HG02943 (cell line): ENCODE measurements around the gene ARHGAP15.
A peak's percentile ranks its signal among the peaks of the same experiment; 100 is the strongest.

Experiments used
- ATAC-seq: cut with Tn5 transposase; IDR thresholded peaks from one replicate; pipeline ENCODE4 v1.9.1; 2021; ENCODE audit warnings: mild to moderate bottlenecking, low read depth, moderate library complexity; ENCODE audit not compliant: unreplicated experiment

Gene ARHGAP15

GRCh38 chr2:143726151-143726845 is 597.1 kb downstream of the ARHGAP15 start:
- ATAC-seq, result no peak

GRCh38 chr2:143728498-143728897 is 599.3 kb downstream of the ARHGAP15 start:
- no peak for ATAC-seq

GRCh38 chr2:143729296-143729814 is 600.1 kb downstream of the ARHGAP15 start:
- no peak for ATAC-seq

GRCh38 chr2:143730155-143730952 is 601.1 kb downstream of the ARHGAP15 start:
- ATAC-seq, result peak; percentile 74

- peak; percentile 34 for ATAC-seq
These were observed 601.7 kb downstream of the ARHGAP15 start for GRCh38 chr2:143730953-143731260.

GRCh38 chr2:143732076-143732475 is 602.9 kb downstream of the ARHGAP15 start:
- no peak for ATAC-seq

GRCh38 chr2:143732871-143733270 is 603.7 kb downstream of the ARHGAP15 start:
- no peak for ATAC-seq

GRCh38 chr2:143734507-143734906 is 605.3 kb downstream of the ARHGAP15 start:
- ATAC-seq, result no peak

GRCh38 chr2:143736904-143737303 is 607.7 kb downstream of the ARHGAP15 start:
- ATAC-seq, result no peak

- no peak for ATAC-seq
These were observed 611.2 kb downstream of the ARHGAP15 start for GRCh38 chr2:143740431-143740830.

- ATAC-seq, result no peak
These were observed 612.0 kb downstream of the ARHGAP15 start for GRCh38 chr2:143741205-143741604.

- ATAC-seq, result no peak
These were observed 613.4 kb downstream of the ARHGAP15 start for GRCh38 chr2:143742581-143742980.

GRCh38 chr2:143744114-143744513 is 614.9 kb downstream of the ARHGAP15 start:
- no peak for ATAC-seq

GRCh38 chr2:143745060-143745459 is 615.8 kb downstream of the ARHGAP15 start:
- ATAC-seq, result no peak

GRCh38 chr2:143754742-143755141 is 625.5 kb downstream of the ARHGAP15 start:
- no peak for ATAC-seq

GRCh38 chr2:143758629-143759330 is 629.6 kb downstream of the ARHGAP15 start:
- no peak for ATAC-seq

GRCh38 chr2:143759455-143759854 is 630.2 kb downstream of the ARHGAP15 start:
- no peak for ATAC-seq

- no peak for ATAC-seq
These were observed 633.1 kb downstream of the ARHGAP15 start for GRCh38 chr2:143762176-143762928.

- ATAC-seq, result no peak
These were observed 635.0 kb downstream of the ARHGAP15 start for GRCh38 chr2:143764261-143764660.

- ATAC-seq, result no peak
These were observed 635.5 kb downstream of the ARHGAP15 start for GRCh38 chr2:143764706-143765105.
